Neural progenitor cell (in vitro differentiated cells): ENCODE results near the gene INTS1. TPM values are rescaled to one million over a fixed set of nuclear protein-coding genes. Genes with fewer than 3 reads are reported as not detected.

ENCODE experiments used
- DNase-seq: peaks from one replicate; pipeline ENCODE4 v3.0.0-alpha.2; 2016; ENCODE audit warnings: low spot score
- H2AFZ ChIP-seq: fragments of 200-600 bp; sonication (generic); replicated peaks from 2 replicates; pipeline ENCODE4 v1.6.1; 2016; ENCODE audit warnings: antibody characterized with exemption
- H3F3A ChIP-seq: fragments of 200-600 bp; sonication (generic); 2 replicates; pipeline ENCODE4 v1.6.1; 2016; ENCODE audit warnings: antibody characterized with exemption, low read depth
- H3K27ac ChIP-seq: fragments of 200-600 bp; sonication (generic); 2 replicates; pipeline ENCODE4 v1.5.1; 2016; ENCODE audit warnings: mild to moderate bottlenecking
- H3K27me3 ChIP-seq: fragments of 200-600 bp; sonication (generic); 2 replicates; pipeline ENCODE4 v1.6.1; 2016; ENCODE audit warnings: mild to moderate bottlenecking, moderate library complexity
- H3K36me3 ChIP-seq: fragments of 200-600 bp; sonication (generic); 2 replicates; pipeline ENCODE4 v1.5.1; 2016
- H3K4me1 ChIP-seq: fragments of 200-600 bp; sonication (generic); 2 replicates; pipeline ENCODE4 v1.6.1; 2016; ENCODE audit warnings: mixed run types
- H3K4me2 ChIP-seq: fragments of 200-600 bp; sonication (generic); 2 replicates; pipeline ENCODE4 v1.6.1; 2016
- H3K4me3 ChIP-seq: fragments of 200-600 bp; sonication (generic); 2 replicates; pipeline ENCODE4 v1.5.1; 2016
- H3K79me2 ChIP-seq: fragments of 200-600 bp; sonication (generic); 2 replicates; pipeline ENCODE4 v1.6.1; 2016; ENCODE audit warnings: low read depth
- H3K9ac ChIP-seq: fragments of 200-600 bp; sonication (generic); 2 replicates; pipeline ENCODE4 v1.6.1; 2016
- H3K9me3 ChIP-seq: fragments of 200-600 bp; sonication (generic); 2 replicates; pipeline ENCODE4 v1.5.1; 2016; ENCODE audit warnings: low read depth
- H4K20me1 ChIP-seq: fragments of 200-600 bp; sonication (generic); 2 replicates; pipeline ENCODE4 v1.6.1; 2016; ENCODE audit warnings: low read depth
- H3K27ac Mint-ChIP-seq: 3 replicates; pipeline ENCODE4 v1.8.0; 2021; ENCODE audit warnings: mixed read lengths
- H3K27me3 Mint-ChIP-seq: 2 replicates; pipeline ENCODE4 v1.8.0; 2022; ENCODE audit warnings: low read depth, mild to moderate bottlenecking, inconsistent platforms, moderate library complexity, mixed read lengths; ENCODE audit not compliant: insufficient read depth
- H3K36me3 Mint-ChIP-seq: 3 replicates; pipeline ENCODE4 v1.8.0; 2021; ENCODE audit warnings: mixed read lengths
- H3K4me1 Mint-ChIP-seq: 3 replicates; pipeline ENCODE4 v1.8.0; 2021; ENCODE audit warnings: mixed read lengths
- H3K4me3 Mint-ChIP-seq: 3 replicates; pipeline ENCODE4 v1.8.0; 2021; ENCODE audit warnings: mild to moderate bottlenecking, moderate library complexity, mixed read lengths
- H3K9me3 Mint-ChIP-seq: 3 replicates; pipeline ENCODE4 v1.8.0; 2020; ENCODE audit warnings: mixed read lengths
- EZH2 ChIP-seq: fragments of 200-600 bp; sonication (generic); IDR thresholded peaks from 2 replicates; pipeline ENCODE4 v1.6.1; 2017; ENCODE audit warnings: antibody characterized with exemption, mild to moderate bottlenecking, moderate library complexity
- EZH2phosphoT487 ChIP-seq: fragments of 200-600 bp; sonication (generic); IDR thresholded peaks from 2 replicates; pipeline ENCODE4 v1.6.1; 2017; ENCODE audit warnings: antibody characterized with exemption
- total RNA-seq: library from RNA; depleted of rRNA; stranded (reverse); fragments of >200 nt; gene quantifications from 2 replicates; pipeline ENCODE4 v1.2.3, GENCODE V29; 2015; ENCODE audit warnings: low replicate concordance
- TF ChIP-seq, protein P1 (sequence below): fragments of 200-600 bp; sonication (generic); IDR thresholded peaks from 2 replicates; pipeline ENCODE4 v1.5.1; 2017; ENCODE audit warnings: antibody characterized with exemption, mild to moderate bottlenecking

INTS1 gene
- total RNA-seq, 1 donor from 2014 or later: 16.5 TPM

DNA sequence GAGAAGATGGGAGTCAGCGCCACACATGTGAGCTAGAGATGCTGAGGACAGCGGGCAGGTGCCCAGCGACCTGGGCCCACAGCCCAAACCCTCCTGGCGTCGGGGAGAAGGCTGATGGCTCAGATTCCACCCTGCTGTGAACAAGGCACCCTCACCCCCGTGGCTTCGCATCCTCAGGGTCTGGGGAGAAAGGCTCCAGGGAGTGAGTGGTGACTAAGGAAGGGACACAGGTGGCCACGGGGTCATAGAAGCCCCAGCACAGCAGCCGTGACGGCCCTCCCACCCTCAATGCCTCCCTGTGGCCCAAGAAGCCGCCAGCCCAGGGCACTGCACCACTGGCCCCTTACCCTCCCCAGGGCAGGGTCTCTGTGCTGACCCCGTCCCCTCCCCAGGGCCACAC, 19.6 kb downstream of the INTS1 start:
- no peaks in the 10 kb centered on the region for H3K79me2 ChIP-seq
- H3K4me2 ChIP-seq: no peak overlapping the region
- H3K36me3 ChIP-seq: no peaks in the 10 kb centered on the region
- peaks cover 4% of the 10 kb centered on the region for H3K27me3 Mint-ChIP-seq
- H3K4me1 ChIP-seq: no peaks in the 10 kb centered on the region
- no peak overlapping the region for H3K27ac Mint-ChIP-seq
- no peaks in the 10 kb centered on the region for H3K4me1 Mint-ChIP-seq
- no peaks in the 10 kb centered on the region for H3F3A ChIP-seq
- H3K9me3 Mint-ChIP-seq: no peaks in the 10 kb centered on the region
- H2AFZ ChIP-seq: no peak overlapping the region
- no peak for TF ChIP-seq EZH2
- TF ChIP-seq, protein P1, sequence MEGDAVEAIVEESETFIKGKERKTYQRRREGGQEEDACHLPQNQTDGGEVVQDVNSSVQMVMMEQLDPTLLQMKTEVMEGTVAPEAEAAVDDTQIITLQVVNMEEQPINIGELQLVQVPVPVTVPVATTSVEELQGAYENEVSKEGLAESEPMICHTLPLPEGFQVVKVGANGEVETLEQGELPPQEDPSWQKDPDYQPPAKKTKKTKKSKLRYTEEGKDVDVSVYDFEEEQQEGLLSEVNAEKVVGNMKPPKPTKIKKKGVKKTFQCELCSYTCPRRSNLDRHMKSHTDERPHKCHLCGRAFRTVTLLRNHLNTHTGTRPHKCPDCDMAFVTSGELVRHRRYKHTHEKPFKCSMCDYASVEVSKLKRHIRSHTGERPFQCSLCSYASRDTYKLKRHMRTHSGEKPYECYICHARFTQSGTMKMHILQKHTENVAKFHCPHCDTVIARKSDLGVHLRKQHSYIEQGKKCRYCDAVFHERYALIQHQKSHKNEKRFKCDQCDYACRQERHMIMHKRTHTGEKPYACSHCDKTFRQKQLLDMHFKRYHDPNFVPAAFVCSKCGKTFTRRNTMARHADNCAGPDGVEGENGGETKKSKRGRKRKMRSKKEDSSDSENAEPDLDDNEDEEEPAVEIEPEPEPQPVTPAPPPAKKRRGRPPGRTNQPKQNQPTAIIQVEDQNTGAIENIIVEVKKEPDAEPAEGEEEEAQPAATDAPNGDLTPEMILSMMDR: no peak
- TF ChIP-seq EZH2phosphoT487: no peak
- no peak overlapping the region for H3K4me3 Mint-ChIP-seq
- no peaks in the 10 kb centered on the region for H3K27me3 ChIP-seq
- no peak for DNase-seq
- no peaks in the 10 kb centered on the region for H3K9me3 ChIP-seq
- no peak overlapping the region for H3K27ac ChIP-seq
- no peak overlapping the region for H3K9ac ChIP-seq
- no peaks in the 10 kb centered on the region for H4K20me1 ChIP-seq
- peaks cover 6% of the 10 kb centered on the region for H3K36me3 Mint-ChIP-seq
- H3K4me3 ChIP-seq: no peak overlapping the region

DNA sequence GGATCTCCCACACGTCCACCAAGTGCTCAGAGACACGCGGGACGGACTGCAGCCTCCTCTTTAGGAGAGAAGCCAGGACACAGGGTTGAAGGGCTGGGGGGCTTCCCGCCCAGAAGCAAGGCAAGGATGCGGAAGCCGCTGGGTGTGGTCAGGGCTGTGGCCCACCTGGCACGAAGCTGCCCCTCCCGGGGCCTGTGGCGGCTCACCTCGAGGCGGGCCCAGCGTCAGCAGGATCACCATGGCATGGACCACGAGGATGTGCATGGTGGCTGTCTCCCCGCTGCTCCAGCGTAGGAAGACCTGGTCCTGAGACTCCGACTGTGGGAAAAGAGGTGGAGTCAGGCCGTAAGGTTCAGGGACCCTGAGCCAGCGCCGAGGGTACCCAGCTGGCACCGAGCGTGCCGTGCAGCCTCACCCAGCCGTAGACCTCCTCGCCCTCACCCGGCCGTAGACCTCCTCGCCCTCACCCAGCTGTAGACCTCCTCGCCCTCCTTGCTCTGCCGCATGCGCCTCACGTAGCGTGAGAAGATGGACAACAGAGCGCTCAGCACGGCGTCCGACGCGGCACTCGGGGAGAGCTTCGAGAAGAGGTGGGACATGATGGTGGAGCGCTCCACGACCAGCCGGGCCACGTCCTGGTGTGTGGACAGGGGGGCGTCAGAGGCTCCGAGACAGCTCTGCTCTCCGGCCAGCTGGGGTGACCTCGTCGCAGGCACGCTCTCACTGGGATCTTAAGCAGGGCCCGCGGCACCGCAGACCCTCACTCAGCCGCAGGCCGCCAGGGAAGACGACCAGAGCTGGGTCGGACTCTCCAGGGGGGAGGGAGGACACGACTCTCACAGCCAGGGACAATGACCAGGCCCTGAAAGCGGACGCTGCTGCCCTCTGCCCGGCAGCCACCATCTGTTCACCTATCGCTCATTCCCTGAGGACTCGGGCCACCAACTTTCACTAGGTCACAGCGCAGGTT, 20.4 kb downstream of the INTS1 start:
- Histone ChIP-seq H3K9me3 (no peaks in the 10 kb centered on the region), H3F3A (no peaks in the 10 kb centered on the region), H3K9ac (no peak overlapping the region), H3K4me2 (no peak overlapping the region), H3K79me2 (no peaks in the 10 kb centered on the region), H4K20me1 (no peaks in the 10 kb centered on the region), H3K27ac (no peak overlapping the region), H3K36me3 (no peaks in the 10 kb centered on the region), H2AFZ (no peak overlapping the region), H3K4me1 (no peaks in the 10 kb centered on the region), H3K27me3 (no peaks in the 10 kb centered on the region), H3K4me3 (no peak overlapping the region)
- DNase-seq: no peak
- H3K27me3 Mint-ChIP-seq: peaks cover 4% of the 10 kb centered on the region
- no peaks in the 10 kb centered on the region for H3K9me3 Mint-ChIP-seq
- H3K36me3 Mint-ChIP-seq: peaks cover 6% of the 10 kb centered on the region
- TF ChIP-seq EZH2: no peak
- TF ChIP-seq, protein P1: no peak
- no peak for TF ChIP-seq EZH2phosphoT487
- H3K27ac Mint-ChIP-seq: no peak overlapping the region
- no peak overlapping the region for H3K4me3 Mint-ChIP-seq
- no peaks in the 10 kb centered on the region for H3K4me1 Mint-ChIP-seq

DNA sequence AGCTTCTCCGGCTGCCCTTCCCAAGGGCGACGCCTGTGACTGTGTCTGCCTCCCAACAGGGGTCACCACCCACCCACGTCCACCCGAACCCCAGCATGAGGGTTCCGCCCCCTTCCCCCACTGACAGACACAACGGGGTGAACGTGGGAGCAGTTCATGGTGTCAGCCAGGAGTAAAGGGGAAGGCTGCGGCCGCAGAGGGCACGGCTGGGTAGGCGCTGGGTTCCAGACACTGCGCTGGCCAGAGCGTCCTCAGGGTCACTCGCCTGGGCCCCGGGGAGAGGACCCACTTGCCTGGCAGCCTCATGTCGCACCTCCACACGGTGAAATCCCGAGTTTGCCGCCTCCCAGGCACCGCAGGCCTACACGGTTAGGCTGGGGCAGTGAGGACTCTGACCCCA, 21.1 kb downstream of the INTS1 start:
- Histone ChIP-seq H3K4me2 (no peak overlapping the region), H3K27me3 (no peaks in the 10 kb centered on the region), H3K4me1 (no peaks in the 10 kb centered on the region), H2AFZ (no peak overlapping the region), H3K9ac (no peak overlapping the region), H3K79me2 (no peaks in the 10 kb centered on the region), H4K20me1 (no peaks in the 10 kb centered on the region), H3K36me3 (no peaks in the 10 kb centered on the region), H3K27ac (no peak overlapping the region), H3K9me3 (no peaks in the 10 kb centered on the region), H3F3A (no peaks in the 10 kb centered on the region), H3K4me3 (no peak overlapping the region)
- no peak overlapping the region for H3K27ac Mint-ChIP-seq
- no peak for TF ChIP-seq EZH2phosphoT487
- TF ChIP-seq EZH2: no peak
- TF ChIP-seq, protein P1: no peak
- no peaks in the 10 kb centered on the region for H3K4me1 Mint-ChIP-seq
- H3K27me3 Mint-ChIP-seq: no peaks in the 10 kb centered on the region
- no peak overlapping the region for H3K4me3 Mint-ChIP-seq
- H3K36me3 Mint-ChIP-seq: peaks cover 3% of the 10 kb centered on the region
- no peak for DNase-seq
- no peaks in the 10 kb centered on the region for H3K9me3 Mint-ChIP-seq
